GM18861 (cell line): ENCODE data around the gene FARSB.
"Not testable (repeated sequence)": the region's sequence is repeated elsewhere in the genome, so short reads cannot be mapped to it uniquely, and the experiment has no call there.

Experiments
- ATAC-seq: cut with Tn5 transposase; IDR thresholded peaks from one replicate; pipeline ENCODE4 v1.9.1; 2021; ENCODE audit not compliant: unreplicated experiment

Gene FARSB

GRCh38 chr2:222609381-222609780, 46.5 kb downstream of the FARSB start:
- no peak for ATAC-seq

- no peak for ATAC-seq
These were observed 47.8 kb downstream of the FARSB start for GRCh38 chr2:222608081-222608480.

GRCh38 chr2:222606306-222606705, 49.6 kb downstream of the FARSB start:
- no peak for ATAC-seq

GRCh38 chr2:222604749-222605515, 51.0 kb downstream of the FARSB start:
- ATAC-seq, result no peak

GRCh38 chr2:222603501-222603900, 52.4 kb downstream of the FARSB start:
- no peak for ATAC-seq

GRCh38 chr2:222598611-222599010, 57.3 kb downstream of the FARSB start:
- ATAC-seq, result no peak

- no peak for ATAC-seq
These were observed 60.3 kb downstream of the FARSB start for GRCh38 chr2:222595581-222595980.

GRCh38 chr2:222594679-222595078, 61.2 kb downstream of the FARSB start:
- ATAC-seq, result no peak

GRCh38 chr2:222592176-222592575, 63.7 kb downstream of the FARSB start:
- ATAC-seq, result no peak

GRCh38 chr2:222591661-222592060, 64.2 kb downstream of the FARSB start:
- ATAC-seq, result no peak

GRCh38 chr2:222584589-222584988, 71.3 kb downstream of the FARSB start:
- not testable (repeated sequence) for ATAC-seq

- no peak for ATAC-seq
These were observed 73.0 kb downstream of the FARSB start for GRCh38 chr2:222582928-222583327.

- ATAC-seq, result no peak
These were observed 78.6 kb downstream of the FARSB start for GRCh38 chr2:222577341-222577740.

- ATAC-seq, result no peak
These were observed 79.5 kb downstream of the FARSB start for GRCh38 chr2:222576171-222577081.

GRCh38 chr2:222575618-222576017, 80.3 kb downstream of the FARSB start:
- no peak for ATAC-seq

- no peak for ATAC-seq
These were observed 83.1 kb downstream of the FARSB start for GRCh38 chr2:222572751-222573174.

- no peak for ATAC-seq
These were observed 83.6 kb downstream of the FARSB start for GRCh38 chr2:222572264-222572721.

- no peak for ATAC-seq
These were observed 86.1 kb downstream of the FARSB start for GRCh38 chr2:222569826-222570225.

- no peak for ATAC-seq
These were observed 87.0 kb downstream of the FARSB start for GRCh38 chr2:222568865-222569264.

- ATAC-seq, result no peak
These were observed 89.7 kb downstream of the FARSB start for GRCh38 chr2:222566229-222566628.

- no peak for ATAC-seq
These were observed 92.0 kb downstream of the FARSB start for GRCh38 chr2:222563936-222564335.
